Endothelial cell of umbilical vein (primary cell): ENCODE results near the gene MDFIC. TPM values are rescaled to one million over a fixed set of nuclear protein-coding genes. Genes with fewer than 3 reads are reported as not detected.

ENCODE experiments used
- BruUV-seq: library from RNA; stranded (reverse); fragments of 400-500 nt; replicated peaks from 2 replicates; lab custom pipeline; 2021; lab: Mats Ljungman, UMichigan
- CTCF ChIA-PET: fragments of 300-600, 350-600 bp; sonication (Branson Sonifier 250); formaldehyde crosslinking; loops from one replicate; lab custom pipeline; 2021; ENCODE audit warnings: antibody characterized with exemption, inconsistent platforms; lab: Charles Lee
- POLR2A ChIA-PET: fragments of 300-600, 350-600 bp; sonication (Branson Sonifier 250); formaldehyde crosslinking; loops from one replicate; lab custom pipeline; 2021; ENCODE audit warnings: antibody characterized with exemption, inconsistent platforms; lab: Charles Lee
- DNase-seq: peaks from one replicate; pipeline ENCODE4 v3.0.0-alpha.2; 2011; ENCODE audit warnings: low read depth, low spot score
- FAIRE-seq: peaks from 2 replicates; lab custom pipeline; 2011; peaks lifted over from hg19 to GRCh38; lab: Jason Lieb, UNC
- H2AFZ ChIP-seq: 2 replicates; pipeline ENCODE4 v1.6.0; 2012; ENCODE audit warnings: low read depth, low read length, control low read depth, inconsistent platforms
- H3K27ac ChIP-seq: 2 replicates; pipeline ENCODE4 v1.5.1; 2011; ENCODE audit warnings: low read depth, mild to moderate bottlenecking, control low read depth, low read length, moderate library complexity; ENCODE audit not compliant: insufficient read depth
- H3K27me3 ChIP-seq, 2 experiments: 2 replicates each; pipeline versions ENCODE4 v1.6.0 to v1.6.1; 2011; ENCODE audit warnings: low read length in 2 of 2, mixed read lengths in 1 of 2; ENCODE audit not compliant: control insufficient read depth in 2 of 2, insufficient read depth in 2 of 2
- H3K36me3 ChIP-seq, 2 experiments: 2 replicates in 1 of 2; 3 replicates in 1 of 2; pipeline ENCODE4 v1.5.1; 2011; ENCODE audit warnings: low read length in 2 of 2, mild to moderate bottlenecking in 1 of 2, moderate library complexity in 1 of 2; ENCODE audit not compliant: control insufficient read depth in 2 of 2, insufficient read depth in 2 of 2; ENCODE audit errors: extremely low read depth in 1 of 2
- H3K4me1 ChIP-seq: 3 replicates; pipeline ENCODE4 v1.5.1; 2011; ENCODE audit warnings: mild to moderate bottlenecking, low read length; ENCODE audit not compliant: control insufficient read depth, insufficient read depth; ENCODE audit errors: extremely low read depth
- H3K4me2 ChIP-seq: 2 replicates; pipeline ENCODE4 v1.6.1; 2011; ENCODE audit warnings: low read length, control low read depth, mixed read lengths; ENCODE audit not compliant: insufficient read depth
- H3K4me3 ChIP-seq, 3 experiments: fragments of 200-600 bp in 1 of 3; sonication (generic), shearing (Covaris generic) in 1 of 3; replicated peaks in 1 of 3; 2 replicates each; pipeline ENCODE4 v1.5.1; 2011 to 2016; ENCODE audit warnings: control low read depth in 3 of 3, low read length in 3 of 3, mild to moderate bottlenecking in 2 of 3, inconsistent platforms in 1 of 3, low read depth in 1 of 3, moderate library complexity in 1 of 3; ENCODE audit not compliant: insufficient read depth in 1 of 3
- H3K79me2 ChIP-seq: 2 replicates; pipeline ENCODE4 v1.6.0; 2012; ENCODE audit warnings: low read length, inconsistent platforms; ENCODE audit not compliant: control insufficient read depth, insufficient read depth
- H3K9ac ChIP-seq: replicated peaks from 2 replicates; pipeline ENCODE3; 2011; ENCODE audit warnings: low read length, control low read depth; ENCODE audit not compliant: insufficient read depth; ENCODE audit errors: extremely low read depth
- H3K9me1 ChIP-seq: replicated peaks from 3 replicates; pipeline ENCODE4 v1.6.0; 2011; ENCODE audit warnings: mild to moderate bottlenecking, low read length; ENCODE audit not compliant: control insufficient read depth, insufficient read depth; ENCODE audit errors: extremely low read depth
- H3K9me3 ChIP-seq: replicated peaks from 2 replicates; pipeline ENCODE4 v1.5.1; 2012; ENCODE audit warnings: low read length, inconsistent platforms; ENCODE audit not compliant: control insufficient read depth, insufficient read depth
- H4K20me1 ChIP-seq: replicated peaks from 2 replicates; pipeline ENCODE3; 2011; ENCODE audit warnings: mild to moderate bottlenecking, low read length; ENCODE audit not compliant: control insufficient read depth, insufficient read depth; ENCODE audit errors: extremely low read depth
- EZH2 ChIP-seq: IDR thresholded peaks from 2 replicates; pipeline ENCODE4 v1.6.1; 2012; ENCODE audit warnings: borderline replicate concordance, low read depth, mild to moderate bottlenecking, moderate library complexity, low read length, inconsistent platforms; ENCODE audit not compliant: severe bottlenecking
- FOS ChIP-seq: IDR thresholded peaks from 2 replicates; pipeline ENCODE4 v1.6.1; 2011; ENCODE audit warnings: mild to moderate bottlenecking, low read length, moderate library complexity, borderline replicate concordance; ENCODE audit not compliant: insufficient read depth
- GATA2 ChIP-seq: IDR thresholded peaks from 2 replicates; pipeline ENCODE4 v1.7.0; 2011; ENCODE audit warnings: low read depth, mild to moderate bottlenecking, moderate library complexity, mixed read lengths, low read length; ENCODE audit not compliant: insufficient read length, insufficient read depth
- JUN ChIP-seq: IDR thresholded peaks from 2 replicates; pipeline ENCODE4 v1.6.1; 2011; ENCODE audit warnings: borderline replicate concordance, low read depth; ENCODE audit not compliant: insufficient read length, insufficient read depth
- MYC ChIP-seq: IDR thresholded peaks from one replicate; pipeline ENCODE4 v1.6.1; 2011; ENCODE audit warnings: mild to moderate bottlenecking, low read depth, low read length
- POLR2A ChIP-seq: IDR thresholded peaks from 2 replicates; pipeline ENCODE4 v1.6.1; 2012; ENCODE audit warnings: low read depth, mild to moderate bottlenecking, control low read depth, low read length
- POLR2AphosphoS5 ChIP-seq: IDR thresholded peaks from 2 replicates; pipeline ENCODE4 v1.6.1; 2012; ENCODE audit warnings: low read depth, mild to moderate bottlenecking, control low read depth, low read length, moderate library complexity; ENCODE audit not compliant: insufficient read depth
- dilution Hi-C: fragments of 300-500 bp; cut with MboI; formaldehyde crosslinking; loops from one replicate; pipeline ENCODE4 v1.15.0; 2019; ENCODE audit warnings: low sequenced_read_pairs; ENCODE audit not compliant: extremely low pct_ligation_motif_present
- intact Hi-C: fragments of 100-400 bp; cut with micrococcal nuclease; formaldehyde crosslinking; loops from one replicate; pipeline ENCODE4 v1.10.0; 2022
- polyA plus RNA-seq, 4 experiments: library from polyadenylated mRNA; depleted of rRNA in 3 of 4; stranded (reverse) in 3 of 4; unstranded in 1 of 4; fragments of >200 nt; gene quantifications; 2 replicates each; pipeline versions ENCODE4 v1.2.1 to v1.2.3, GENCODE V29; 2011 to 2012; ENCODE audit warnings: missing spikeins in 1 of 4
- total RNA-seq: library from RNA; stranded (reverse); gene quantifications from 2 replicates; pipeline ENCODE4 v1.2.3, GENCODE V29; 2021
- TF ChIP-seq, protein P1 (sequence below): IDR thresholded peaks from 2 replicates; pipeline ENCODE4 v1.6.1; 2011; ENCODE audit not compliant: insufficient read depth, insufficient read length
- TF ChIP-seq, protein P2 (sequence below), 2 donors: IDR thresholded peaks; 1 replicate in 1 of 2; 2 replicates in 1 of 2; pipeline ENCODE4 v1.5.1; 2011; ENCODE audit warnings: low read length in 2 of 2, mild to moderate bottlenecking in 2 of 2, moderate library complexity in 2 of 2, control low read depth in 1 of 2, inconsistent platforms in 1 of 2, low read depth in 1 of 2; ENCODE audit not compliant: insufficient read depth in 1 of 2; ENCODE audit errors: extremely low read depth in 1 of 2

The MDFIC gene
- total and polyA plus RNA-seq, 2 donors (not counting 3 experiments of a cell fraction or from before 2014, with no cell fraction given) = 6.5 to 14.2 TPM

DNA sequence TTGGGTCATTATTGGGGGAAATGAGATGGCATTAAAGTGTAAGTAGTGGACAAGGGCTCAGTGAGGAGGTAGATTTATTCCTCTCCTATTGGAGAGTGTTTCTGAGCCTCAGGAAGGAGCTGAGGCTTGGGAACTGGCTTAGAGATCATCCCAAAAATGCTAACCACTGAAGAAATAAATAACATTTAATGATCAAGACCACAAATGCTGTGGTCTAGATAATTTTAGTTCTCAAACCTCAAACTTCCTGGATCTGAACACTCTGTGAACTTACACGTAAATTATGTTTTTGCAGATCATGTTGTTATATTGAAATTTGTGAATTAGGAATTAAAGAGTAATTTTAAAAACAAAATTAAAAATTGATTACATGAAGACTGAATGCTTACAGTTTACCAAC lies 27.3 kb downstream of the MDFIC start:
- H3K4me2 ChIP-seq = no peak overlapping the region
- TF ChIP-seq POLR2A (no peak), EZH2 (no peak), JUN (no peak), FOS (no peak), POLR2AphosphoS5 (no peak), MYC (no peak), GATA2 (no peak)
- TF ChIP-seq, protein P1, sequence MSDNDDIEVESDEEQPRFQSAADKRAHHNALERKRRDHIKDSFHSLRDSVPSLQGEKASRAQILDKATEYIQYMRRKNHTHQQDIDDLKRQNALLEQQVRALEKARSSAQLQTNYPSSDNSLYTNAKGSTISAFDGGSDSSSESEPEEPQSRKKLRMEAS = no peak
- TF ChIP-seq, protein P2, sequence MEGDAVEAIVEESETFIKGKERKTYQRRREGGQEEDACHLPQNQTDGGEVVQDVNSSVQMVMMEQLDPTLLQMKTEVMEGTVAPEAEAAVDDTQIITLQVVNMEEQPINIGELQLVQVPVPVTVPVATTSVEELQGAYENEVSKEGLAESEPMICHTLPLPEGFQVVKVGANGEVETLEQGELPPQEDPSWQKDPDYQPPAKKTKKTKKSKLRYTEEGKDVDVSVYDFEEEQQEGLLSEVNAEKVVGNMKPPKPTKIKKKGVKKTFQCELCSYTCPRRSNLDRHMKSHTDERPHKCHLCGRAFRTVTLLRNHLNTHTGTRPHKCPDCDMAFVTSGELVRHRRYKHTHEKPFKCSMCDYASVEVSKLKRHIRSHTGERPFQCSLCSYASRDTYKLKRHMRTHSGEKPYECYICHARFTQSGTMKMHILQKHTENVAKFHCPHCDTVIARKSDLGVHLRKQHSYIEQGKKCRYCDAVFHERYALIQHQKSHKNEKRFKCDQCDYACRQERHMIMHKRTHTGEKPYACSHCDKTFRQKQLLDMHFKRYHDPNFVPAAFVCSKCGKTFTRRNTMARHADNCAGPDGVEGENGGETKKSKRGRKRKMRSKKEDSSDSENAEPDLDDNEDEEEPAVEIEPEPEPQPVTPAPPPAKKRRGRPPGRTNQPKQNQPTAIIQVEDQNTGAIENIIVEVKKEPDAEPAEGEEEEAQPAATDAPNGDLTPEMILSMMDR (IDR thresholded peaks at IDR 0.05; ENCODE audit: extremely low read depth in 1 of 2, insufficient read depth in 1 of 2, low read depth in 1 of 2, low read length in 2 of 2) = no peak
- H3K4me1 ChIP-seq = no peaks in the 10 kb centered on the region
- intact Hi-C loops (no loop called here), dilution Hi-C loops (no loop called here)
- no peak overlapping the region for H3K9ac ChIP-seq
- H3K79me2 ChIP-seq = no peaks in the 10 kb centered on the region
- no peaks in the 10 kb centered on the region for H3K9me1 ChIP-seq
- no peak overlapping the region for H3K27ac ChIP-seq
- BruUV-seq = no TSS peak
- POLR2A ChIA-PET = no interaction called here
- CTCF ChIA-PET = interaction anchor here (1.4 kb wide), 1 partner anchor 62 kb away, joined by 3 read pairs; no protein-coding TSS in a partner anchor
- FAIRE-seq = no peak
- DNase-seq = no peak
- no peaks in the 10 kb centered on the region for H3K9me3 ChIP-seq
- no peak overlapping the region for H2AFZ ChIP-seq
- no peaks in the 10 kb centered on the region for H3K36me3 ChIP-seq
- H4K20me1 ChIP-seq = no peaks in the 10 kb centered on the region
- no peaks in the 10 kb centered on the region for H3K27me3 ChIP-seq
- no peak overlapping the region for H3K4me3 ChIP-seq
